Activated effector memory CD4-positive, alpha-beta T cell treated with anti-CD3 and anti-CD28 coated beads, Interleukin-2, amount 50 U/mL, for 16 hours (primary cell): Measurements from ENCODE around the gene EPHA2.
A peak's percentile ranks its signal among the peaks of the same experiment; 100 is the strongest.

ENCODE experiments used
- DNase-seq: peaks from one replicate; pipeline ENCODE4 v3.0.0-alpha.2; 2020

Gene EPHA2

GRCh38 chr1:16133007-16133961 is 22.6 kb downstream of the EPHA2 start:
- no peak for DNase-seq

- no peak for DNase-seq
Observed at GRCh38 chr1:16132325-16132785, 23.5 kb downstream of the EPHA2 start.

GRCh38 chr1:16131636-16132324 is 24.1 kb downstream of the EPHA2 start:
- no peak for DNase-seq

GRCh38 chr1:16130827-16131226 is 25.0 kb downstream of the EPHA2 start:
- DNase-seq, result no peak

GRCh38 chr1:16129921-16130543 is 25.8 kb downstream of the EPHA2 start:
- DNase-seq, result no peak

GRCh38 chr1:16129316-16129715 is 26.6 kb downstream of the EPHA2 start:
- DNase-seq, result no peak

GRCh38 chr1:16128338-16128741 is 27.5 kb downstream of the EPHA2 start:
- no peak for DNase-seq

GRCh38 chr1:16127676-16128337 is 28.1 kb downstream of the EPHA2 start:
- DNase-seq, result no peak

GRCh38 chr1:16126743-16127515 is 28.9 kb downstream of the EPHA2 start:
- DNase-seq, result no peak

GRCh38 chr1:16126160-16126559 is 29.7 kb downstream of the EPHA2 start:
- DNase-seq, result no peak

GRCh38 chr1:16125483-16125882 is 30.4 kb downstream of the EPHA2 start:
- no peak for DNase-seq

- no peak for DNase-seq
Observed at GRCh38 chr1:16125088-16125470, 30.8 kb downstream of the EPHA2 start.

GRCh38 chr1:16124377-16125087 is 31.3 kb downstream of the EPHA2 start:
- no peak for DNase-seq

GRCh38 chr1:16122916-16123315 is 33.0 kb downstream of the EPHA2 start:
- peak; percentile 70 for DNase-seq

- DNase-seq, result no peak
Observed at GRCh38 chr1:16122350-16122881, 33.5 kb downstream of the EPHA2 start.

GRCh38 chr1:16120940-16121410 is 34.9 kb downstream of the EPHA2 start:
- no peak for DNase-seq

- DNase-seq, result no peak
Observed at GRCh38 chr1:16120407-16120806, 35.5 kb downstream of the EPHA2 start.

GRCh38 chr1:16119926-16120325 is 35.9 kb downstream of the EPHA2 start:
- DNase-seq, result no peak

- no peak for DNase-seq
Observed at GRCh38 chr1:16119504-16119903, 36.4 kb downstream of the EPHA2 start.

GRCh38 chr1:16118706-16119105 is 37.2 kb downstream of the EPHA2 start:
- DNase-seq, result no peak

GRCh38 chr1:16117936-16118335 is 37.9 kb downstream of the EPHA2 start:
- DNase-seq, result no peak
